Activated CD8-positive, alpha-beta memory T cell treated with anti-CD3 and anti-CD28 coated beads for 36 hours (primary cell): ENCODE data around the gene KRT12. TPM values are rescaled to one million over a fixed set of nuclear protein-coding genes. Genes with fewer than 3 reads are reported as not detected.
"Not testable (repeated sequence)": the region's sequence is repeated elsewhere in the genome, so short reads cannot be mapped to it uniquely, and the experiment has no call there.

Source experiments
- CTCF ChIA-PET: fragments of 350-600 bp; sonication (Branson Sonifier 250); formaldehyde crosslinking; loops from one replicate; lab custom pipeline; 2021; ENCODE audit warnings: antibody characterized with exemption; lab: Charles Lee
- POLR2A ChIA-PET: fragments of 350-600 bp; sonication (Branson Sonifier 250); formaldehyde crosslinking; loops from one replicate; lab custom pipeline; 2021; ENCODE audit warnings: antibody characterized with exemption; lab: Charles Lee
- total RNA-seq, 2 experiments: library from RNA; stranded (reverse); gene quantifications; one replicate each; pipeline ENCODE4 v1.2.3, GENCODE V29; 2021

KRT12 gene
- total RNA-seq, 2 experiments from 2014 or later: not detected

DNA sequence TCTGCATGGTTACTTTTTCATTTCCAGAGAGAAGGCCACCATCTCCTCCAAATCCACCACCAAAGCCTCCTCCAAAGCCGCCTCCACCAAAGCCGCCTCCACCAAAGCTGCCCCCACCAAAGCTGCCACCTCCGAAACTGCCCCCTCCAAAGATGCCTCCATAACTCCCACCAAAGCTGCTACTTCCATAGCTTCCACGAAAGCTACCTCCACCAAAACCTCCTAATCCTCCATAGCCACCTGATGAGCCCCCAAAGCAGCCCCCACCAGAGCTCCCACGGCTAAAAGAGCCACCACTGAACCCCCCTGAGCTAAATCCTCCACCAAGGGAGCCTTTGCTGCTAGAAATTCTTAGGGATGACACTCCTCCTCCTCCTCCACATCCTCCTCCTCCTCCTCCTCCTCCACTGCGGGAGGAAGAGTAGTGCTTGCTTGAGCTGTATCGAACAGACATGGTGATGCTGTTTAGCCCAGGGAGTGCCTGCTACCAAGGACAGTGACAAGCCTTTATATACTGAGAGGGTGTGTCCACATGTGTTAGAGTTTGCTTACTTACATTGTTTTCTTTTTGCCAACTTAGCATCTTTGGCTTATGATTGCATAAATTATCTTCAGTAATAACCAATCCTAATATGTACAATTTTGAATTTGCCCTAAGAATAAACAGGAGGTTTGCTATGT is 44.8 kb downstream of the KRT12 start, which contains the start of gene KRT10:
TSS of gene KRT10 (minus strand) at position 483 of the 681 bp plus-strand sequence. CDS start at position 454, 29 bp downstream.
- ChIA-PET POLR2A (no interaction called here), CTCF (interaction anchor here (0.6 kb wide), 1 partner anchor 162 kb away, joined by 5 read pairs; no protein-coding TSS in a partner anchor)

DNA sequence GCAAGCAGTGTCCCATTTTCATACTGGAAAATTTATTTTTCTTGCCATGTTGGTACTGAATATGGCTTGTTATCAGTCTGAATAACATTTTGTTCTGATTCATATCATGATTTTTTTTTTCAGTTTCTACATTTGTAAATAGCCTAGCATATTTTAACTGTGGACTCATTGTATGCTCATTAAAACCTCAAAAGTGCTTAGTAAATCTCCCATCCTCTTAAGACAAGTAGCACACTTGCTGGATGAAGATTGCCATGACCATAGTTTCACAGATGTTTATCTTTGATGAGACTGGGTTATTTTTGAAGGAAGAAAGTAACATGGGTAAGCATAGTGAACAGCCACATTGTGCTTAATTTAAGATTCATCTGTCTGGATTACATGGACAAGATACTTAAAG is 45.5 kb downstream of the KRT12 start:
- POLR2A ChIA-PET: no interaction called here
- CTCF ChIA-PET: interaction anchor here (0.6 kb wide), 1 partner anchor 161 kb away, joined by 5 read pairs; no protein-coding TSS in a partner anchor

DNA sequence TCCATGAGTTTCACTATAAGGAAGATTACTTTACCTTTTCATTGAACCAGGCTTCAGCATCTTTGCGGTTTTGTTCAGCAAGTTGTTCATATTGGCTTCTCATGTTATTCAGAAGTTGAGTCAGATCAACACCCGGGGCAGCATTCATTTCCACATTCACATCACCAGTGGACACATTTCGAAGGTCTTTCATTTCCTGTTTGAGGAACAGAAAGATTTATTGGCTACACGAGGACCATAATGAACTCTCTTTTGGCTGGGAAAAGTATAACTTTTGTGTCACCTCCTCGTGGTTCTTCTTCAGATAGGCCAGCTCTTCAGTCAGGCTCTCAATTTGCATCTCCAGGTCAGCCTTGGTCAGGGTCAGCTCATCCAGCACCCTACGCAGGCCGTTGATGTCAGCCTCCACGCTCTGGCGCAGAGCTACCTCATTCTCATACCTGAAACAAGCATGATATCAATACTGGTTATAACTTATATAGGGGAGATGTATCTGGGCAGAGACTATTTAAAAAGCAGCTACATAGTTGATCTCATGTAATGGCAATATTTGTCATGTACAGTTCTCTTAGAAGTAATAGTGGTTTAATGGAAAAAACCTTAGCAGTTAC is 46.7 kb downstream of the KRT12 start:
- POLR2A ChIA-PET: no interaction called here
- CTCF ChIA-PET: no interaction called here

DNA sequence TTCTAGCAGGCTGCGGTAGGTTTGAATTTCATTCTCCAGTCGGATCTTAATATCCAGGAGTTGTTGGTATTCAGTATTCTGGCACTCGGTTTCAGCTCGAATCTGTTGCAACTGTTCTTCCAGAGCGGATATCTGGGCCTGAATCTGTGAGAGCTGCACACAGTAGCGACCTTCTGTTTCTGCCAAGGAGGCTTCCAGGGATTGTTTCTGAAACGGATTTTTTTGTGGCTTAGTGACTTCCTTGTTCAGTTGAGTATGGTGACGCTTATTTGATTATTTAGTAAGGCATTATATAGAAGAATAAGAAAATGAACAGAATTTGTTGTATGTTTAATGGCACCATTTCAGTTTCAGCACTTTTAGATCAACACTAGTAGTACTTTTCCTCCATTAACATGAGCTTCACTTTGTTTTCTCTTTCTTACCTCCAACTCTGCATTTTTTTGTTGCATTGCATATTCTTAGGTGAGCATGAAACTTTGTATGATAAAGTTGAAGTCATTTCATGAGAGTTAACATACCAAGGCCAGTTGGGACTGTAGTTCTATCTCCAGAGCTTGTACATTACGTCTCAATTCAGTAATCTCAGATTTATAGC is 47.4 kb downstream of the KRT12 start:
- ChIA-PET POLR2A (no interaction called here), CTCF (interaction anchor here (0.7 kb wide), 1 partner anchor 843 kb away, joined by 3 read pairs; no protein-coding TSS in a partner anchor)

DNA sequence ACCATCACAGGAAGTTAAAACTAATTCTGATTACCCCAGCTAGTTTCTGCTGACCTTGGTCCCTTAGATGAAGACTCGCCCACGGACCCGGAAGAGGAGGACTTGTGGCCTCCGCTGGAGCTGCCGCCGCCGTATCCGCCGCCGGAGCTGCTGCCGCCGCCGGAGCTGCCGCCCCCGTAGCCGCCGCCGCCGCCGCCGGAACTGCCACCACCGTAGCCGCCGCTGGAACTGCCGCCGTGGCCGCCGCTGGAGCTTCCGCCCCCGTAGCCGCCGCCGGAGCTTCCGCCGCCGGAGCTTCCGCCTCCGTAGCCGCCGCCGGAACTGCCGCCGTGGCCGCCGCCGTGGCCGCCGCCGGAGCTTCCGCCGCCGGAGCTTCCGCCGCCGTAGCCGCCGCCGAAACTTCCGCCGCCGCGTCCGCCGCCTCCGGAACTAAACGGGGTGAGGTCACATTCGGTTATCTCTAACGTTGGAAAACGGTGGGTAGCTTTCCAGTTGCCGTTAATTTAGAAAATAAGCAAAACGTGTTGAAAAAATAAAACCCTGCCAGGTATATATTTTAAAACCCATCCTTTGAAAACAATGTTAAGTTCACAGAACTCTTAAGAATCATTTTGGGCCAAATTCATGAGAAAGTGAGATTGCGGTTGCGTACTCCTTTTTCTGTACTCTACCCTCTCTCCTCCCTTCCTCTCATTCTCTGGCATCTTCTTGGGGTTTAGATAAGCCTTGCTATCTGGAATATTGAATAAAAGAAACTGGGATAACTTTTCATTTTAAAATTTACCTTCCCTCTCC is 48.1 kb downstream of the KRT12 start:
- POLR2A ChIA-PET: interaction anchor here (0.6 to 1.2 kb wide), 4 partner anchors 9 to 1429 kb away, joined by 3 to 4 read pairs (median 3); no protein-coding TSS in a partner anchor
- CTCF ChIA-PET: interaction anchor here (0.7 to 0.9 kb wide), 2 partner anchors 15 to 844 kb away, joined by 3 read pairs; no protein-coding TSS in a partner anchor

DNA sequence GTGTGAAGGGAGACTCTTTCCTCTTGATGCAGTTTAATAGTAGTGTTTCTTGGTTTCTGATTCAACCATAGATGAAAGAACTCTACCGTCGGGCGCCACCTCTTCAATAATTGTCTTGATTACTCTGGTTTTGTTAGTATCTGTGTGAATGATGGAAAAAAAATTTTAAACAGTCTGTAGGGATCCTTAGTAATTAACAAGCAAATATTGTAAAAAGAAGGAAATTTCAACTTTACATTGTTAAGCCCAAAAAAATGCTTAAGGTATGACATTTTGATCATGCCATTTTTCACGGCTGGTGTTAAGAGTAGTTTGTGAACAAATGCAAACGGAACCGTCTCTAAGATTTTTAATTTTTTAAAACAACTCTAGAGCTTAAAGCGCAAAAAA is 48.7 kb downstream of the KRT12 start:
- POLR2A ChIA-PET: interaction anchor here (0.6 to 1.2 kb wide), 4 partner anchors 9 to 1430 kb away, joined by 3 to 4 read pairs (median 3); no protein-coding TSS in a partner anchor
- CTCF ChIA-PET: interaction anchor here (0.9 kb wide), 1 partner anchor 15 kb away, joined by 3 read pairs; no protein-coding TSS in a partner anchor

DNA sequence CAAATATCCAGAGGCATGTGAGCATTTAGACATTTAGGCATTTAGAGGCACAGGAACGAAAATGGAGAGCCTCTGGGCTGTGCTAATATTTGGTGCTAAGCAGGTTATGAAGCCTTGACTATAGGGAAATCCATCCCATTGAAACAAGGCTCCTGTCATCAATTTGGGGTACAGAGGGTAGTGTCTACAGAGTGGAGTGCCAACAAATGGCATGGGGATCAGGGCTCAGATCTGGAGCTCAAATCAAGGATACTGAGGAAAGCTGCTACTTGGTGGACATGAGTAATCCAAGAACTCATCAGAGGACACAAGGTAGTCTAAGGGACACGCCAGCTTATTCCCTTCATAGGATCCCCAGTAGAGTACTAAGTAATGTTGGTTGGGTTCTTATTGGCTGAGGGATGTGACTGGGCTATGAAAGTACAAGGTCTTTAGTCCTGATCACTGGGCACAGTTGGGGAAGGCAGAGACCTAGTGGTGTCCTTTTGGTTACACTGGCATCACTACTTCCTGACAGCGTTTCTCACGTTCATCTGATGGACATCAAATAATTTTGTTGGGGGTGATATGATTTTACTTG is 49.8 kb downstream of the KRT12 start:
- POLR2A ChIA-PET: no interaction called here
- CTCF ChIA-PET: no interaction called here

DNA sequence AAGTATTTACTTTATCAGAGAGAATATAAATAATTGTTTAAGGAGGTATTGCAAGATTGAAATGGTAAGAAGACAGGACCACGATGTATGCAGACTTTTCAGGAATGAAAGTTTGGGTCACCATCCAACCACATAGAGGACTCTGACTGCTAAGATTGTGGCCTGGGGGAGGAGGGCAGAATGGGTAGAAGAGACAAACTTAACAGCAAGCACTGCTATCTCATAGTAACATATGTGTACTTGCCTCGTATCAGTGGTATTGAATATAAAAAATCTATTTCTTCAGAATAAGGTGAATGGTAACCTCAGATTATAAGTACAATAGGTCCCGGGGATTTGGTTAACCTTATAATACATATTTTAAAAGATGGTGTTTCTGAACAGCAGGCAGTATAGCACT is 50.5 kb downstream of the KRT12 start:
- POLR2A ChIA-PET: no interaction called here
- CTCF ChIA-PET: interaction anchor here (0.6 kb wide), 1 partner anchor 62 kb away, joined by 3 read pairs; no protein-coding TSS in a partner anchor

DNA sequence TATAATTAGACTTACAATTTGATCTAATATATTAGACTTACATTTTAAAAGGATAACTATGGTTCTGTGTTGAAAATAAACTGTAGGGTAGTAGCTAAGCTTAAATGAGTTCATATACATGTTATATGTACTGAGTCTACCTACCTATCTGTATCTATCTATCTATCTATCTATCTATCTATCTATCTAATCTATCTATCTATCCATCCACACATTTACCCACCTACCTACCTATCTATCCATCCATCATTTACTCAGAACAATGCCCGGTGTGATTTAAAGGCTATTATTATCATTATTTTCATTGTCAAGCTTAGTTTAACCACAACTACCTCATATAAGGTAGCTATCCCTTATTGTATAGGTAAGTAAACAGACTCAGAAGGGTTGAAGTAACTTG is 51.6 kb downstream of the KRT12 start:
- POLR2A ChIA-PET: no interaction called here
- CTCF ChIA-PET: interaction anchor here (1.0 kb wide), 1 partner anchor 986 kb away, joined by 4 read pairs; no protein-coding TSS in a partner anchor

DNA sequence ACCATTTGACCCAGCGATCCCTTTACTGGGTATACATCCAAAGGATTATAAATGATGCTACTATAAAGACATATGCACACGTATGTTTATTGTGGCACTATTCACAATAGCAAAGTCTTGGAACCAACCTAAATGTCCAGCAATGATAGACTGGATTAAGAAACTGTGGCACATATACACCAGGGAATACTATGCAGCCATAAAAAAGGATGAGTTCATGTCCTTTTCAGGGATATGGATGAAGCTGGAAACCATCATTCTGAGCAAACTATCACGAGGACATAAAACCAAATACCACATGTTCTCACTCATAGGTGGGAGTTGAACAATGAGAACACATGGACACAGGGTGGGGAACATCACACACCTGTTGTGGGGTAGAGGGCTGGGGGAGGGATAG is 52.4 kb downstream of the KRT12 start:
- POLR2A ChIA-PET: not testable (repeated sequence)
- CTCF ChIA-PET: interaction anchor here (1.0 kb wide), 1 partner anchor 987 kb away, joined by 4 read pairs; no protein-coding TSS in a partner anchor

DNA sequence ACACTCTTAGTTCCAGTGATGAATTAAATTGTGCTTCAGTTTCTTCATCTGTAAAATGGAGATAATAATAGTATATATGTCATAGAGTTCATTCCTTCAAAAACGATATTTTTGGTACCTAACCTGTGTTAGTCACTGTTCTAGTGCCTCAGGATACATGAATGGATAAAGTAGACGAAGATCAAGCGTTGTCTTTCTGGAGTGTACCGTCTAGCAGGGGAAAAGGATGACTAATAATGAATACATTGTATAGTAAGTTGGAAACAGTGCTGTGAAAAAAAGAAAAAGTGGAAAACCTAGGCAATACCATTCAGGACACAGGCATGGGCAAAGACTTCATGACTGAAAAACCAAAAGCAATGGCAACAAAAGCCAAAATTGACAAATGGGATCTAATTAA is 53.2 kb downstream of the KRT12 start:
- CTCF ChIA-PET: no interaction called here
- POLR2A ChIA-PET: no interaction called here

DNA sequence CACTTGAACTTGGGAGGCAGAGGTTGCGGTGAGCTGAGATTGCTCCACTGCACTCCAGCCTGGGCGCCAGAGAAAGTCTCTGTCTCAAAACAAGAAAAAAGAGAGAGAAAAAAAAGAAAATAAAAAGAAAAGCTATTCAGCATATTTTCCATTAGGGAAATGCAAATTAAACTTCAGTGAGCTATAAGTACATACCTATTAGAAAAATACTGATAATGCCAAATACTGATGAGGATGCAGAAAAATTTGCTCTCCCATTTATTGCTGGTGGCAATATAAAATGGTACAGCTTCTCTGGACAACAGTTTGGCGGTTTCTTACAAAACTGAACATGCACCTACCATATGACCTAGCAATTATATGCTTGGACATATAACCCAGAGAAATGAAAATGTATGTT is 54.4 kb downstream of the KRT12 start:
- ChIA-PET POLR2A (interaction anchor here (0.5 kb wide), 1 partner anchor 22 kb away, joined by 3 read pairs; no protein-coding TSS in a partner anchor), CTCF (interaction anchor here (0.7 kb wide), 1 partner anchor 217 kb away, joined by 3 read pairs; no protein-coding TSS in a partner anchor)

Other genes starting within 250 kb of the KRT12 start
- 100 to 1,000 TPM in 1 of 2 experiments, 10 to 100 TPM in 1; 97.7 to 106 TPM for gene SMARCE1, start 219.4 kb downstream of the KRT12 start, total RNA-seq
- gene KRT222, start 202.0 kb downstream of the KRT12 start, total RNA-seq: not detected
- not detected for gene KRT24, start 163.5 kb downstream of the KRT12 start, total RNA-seq
- gene KRT25, start 111.9 kb downstream of the KRT12 start, total RNA-seq: not detected
- not detected for gene KRT26, start 95.0 kb downstream of the KRT12 start, total RNA-seq
- not detected for gene KRT27, start 84.7 kb downstream of the KRT12 start, total RNA-seq
- gene KRT28, start 67.3 kb downstream of the KRT12 start, total RNA-seq: not detected
- 10 to 100 TPM; 44.6 to 45.2 TPM for gene KRT10, start 44.6 kb downstream of the KRT12 start, total RNA-seq
- not detected for gene KRT20, start 18.0 kb upstream of the KRT12 start, total RNA-seq
- not detected for gene KRT23, start 70.4 kb upstream of the KRT12 start, total RNA-seq
- not detected for gene KRT39, start 99.7 kb upstream of the KRT12 start, total RNA-seq
- gene KRT40, start 117.1 kb upstream of the KRT12 start, total RNA-seq: not detected
- not detected for gene KRTAP3-3, start 126.9 kb upstream of the KRT12 start, total RNA-seq
- gene KRTAP3-2, start 132.7 kb upstream of the KRT12 start, total RNA-seq: not detected
- gene KRTAP3-1, start 141.9 kb upstream of the KRT12 start, total RNA-seq: not detected
- gene KRTAP1-5, start 160.0 kb upstream of the KRT12 start, total RNA-seq: not detected
- gene KRTAP1-4, start 163.0 kb upstream of the KRT12 start, total RNA-seq: not detected
- gene KRTAP1-3, start 167.7 kb upstream of the KRT12 start, total RNA-seq: not detected
- gene KRTAP1-1, start 174.2 kb upstream of the KRT12 start, total RNA-seq: not detected
- gene KRTAP2-1, start 180.1 kb upstream of the KRT12 start, total RNA-seq: not detected
- gene KRTAP2-2, start 188.0 kb upstream of the KRT12 start, total RNA-seq: not detected
- not detected for gene KRTAP2-3, start 192.9 kb upstream of the KRT12 start, total RNA-seq
- gene KRTAP2-4, start 198.7 kb upstream of the KRT12 start, total RNA-seq: not detected
- gene KRTAP4-7, start 216.9 kb upstream of the KRT12 start, total RNA-seq: not detected
- not detected for gene KRTAP4-8, start 230.9 kb upstream of the KRT12 start, total RNA-seq
- not detected for gene KRTAP4-16, start 235.0 kb upstream of the KRT12 start, total RNA-seq
- not detected for gene KRTAP4-9, start 238.2 kb upstream of the KRT12 start, total RNA-seq